ENCODE results near the gene APOBEC3F. TPM values are rescaled to one million over a fixed set of nuclear protein-coding genes. Genes with fewer than 3 reads are reported as not detected.
"Not testable (repeated sequence)": the region's sequence is repeated elsewhere in the genome, so short reads cannot be mapped to it uniquely, and the experiment has no call there.

The APOBEC3F gene
- total RNA-seq, 1 donor from 2014 or later: 21.6 TPM

GRCh38 chr22:39031434-39032295 is 9.0 kb upstream of the APOBEC3F start:
- Mint-ChIP-seq H3K4me1 (ENCODE audit: low read depth) (peaks cover 12% of the 10 kb centered on the region), H3K36me3 (ENCODE audit: low read depth) (peaks cover 19% of the 10 kb centered on the region)
- H3K9me3 Mint-ChIP-seq; intact Hi-C loops (cut with micrococcal nuclease); DNase-seq (ENCODE audit: low spot score); H3K27me3 Mint-ChIP-seq (ENCODE audit: insufficient read depth); H3K4me3 Mint-ChIP-seq; H3K27ac Mint-ChIP-seq: not testable (repeated sequence)

GRCh38 chr22:39037071-39037470 is 3.6 kb upstream of the APOBEC3F start:
- peaks cover 26% of the 10 kb centered on the region for H3K4me1 Mint-ChIP-seq (ENCODE audit: low read depth)
- DNase-seq (ENCODE audit: low spot score); H3K27me3 Mint-ChIP-seq (ENCODE audit: insufficient read depth); intact Hi-C loops (cut with micrococcal nuclease); H3K4me3 Mint-ChIP-seq; H3K27ac Mint-ChIP-seq; H3K9me3 Mint-ChIP-seq: not testable (repeated sequence)
- H3K36me3 Mint-ChIP-seq (ENCODE audit: low read depth): peaks cover 11% of the 10 kb centered on the region

GRCh38 chr22:39039306-39040126 is 1.1 kb upstream of the APOBEC3F start:
- DNase-seq (ENCODE audit: low spot score): no peak
- H3K27me3 Mint-ChIP-seq (ENCODE audit: insufficient read depth): peaks cover 1% of the 10 kb centered on the region
- peak overlapping the region; percentile 74 for H3K4me3 Mint-ChIP-seq
- no peaks in the 10 kb centered on the region for H3K9me3 Mint-ChIP-seq
- peaks cover 27% of the 10 kb centered on the region for H3K4me1 Mint-ChIP-seq (ENCODE audit: low read depth)
- peak overlapping the region; percentile 81 for H3K27ac Mint-ChIP-seq
- intact Hi-C loops (cut with micrococcal nuclease): loop anchor here (2.0 to 5.0 kb wide), 2 partner anchors 25 to 38 kb away; partner anchors contain the start of genes APOBEC3C and APOBEC3G
- peaks cover 3% of the 10 kb centered on the region for H3K36me3 Mint-ChIP-seq (ENCODE audit: low read depth)

- Mint-ChIP-seq H3K4me1 (ENCODE audit: low read depth) (peaks cover 31% of the 10 kb centered on the region), H3K4me3 (peak overlapping the region; percentile 74), H3K27ac (peak overlapping the region; percentile 81)
- not testable (repeated sequence) for DNase-seq (ENCODE audit: low spot score); H3K9me3 Mint-ChIP-seq; H3K27me3 Mint-ChIP-seq (ENCODE audit: insufficient read depth); H3K36me3 Mint-ChIP-seq (ENCODE audit: low read depth)
- intact Hi-C loops (cut with micrococcal nuclease): loop anchor here (2.0 to 5.0 kb wide), 2 partner anchors 25 to 37 kb away; partner anchors contain the start of genes APOBEC3C and APOBEC3G
Observed at GRCh38 chr22:39040155-39040537, 518 bp upstream of the APOBEC3F start.

GRCh38 chr22:39041908-39042307 is 1.2 kb downstream of the APOBEC3F start:
- peaks cover 16% of the 10 kb centered on the region for H3K36me3 Mint-ChIP-seq (ENCODE audit: low read depth)
- H3K4me3 Mint-ChIP-seq: peak overlapping the region; percentile 92
- H3K9me3 Mint-ChIP-seq: no peaks in the 10 kb centered on the region
- intact Hi-C loops (cut with micrococcal nuclease): loop anchor here (2.0 to 5.0 kb wide), 2 partner anchors 27 to 35 kb away; partner anchors contain the start of genes APOBEC3C and APOBEC3G
- peaks cover 1% of the 10 kb centered on the region for H3K27me3 Mint-ChIP-seq (ENCODE audit: insufficient read depth)
- H3K27ac Mint-ChIP-seq: peak overlapping the region; percentile 48
- H3K4me1 Mint-ChIP-seq (ENCODE audit: low read depth): peaks cover 29% of the 10 kb centered on the region
- no peak for DNase-seq (ENCODE audit: low spot score)

GRCh38 chr22:39043063-39043462 is 2.4 kb downstream of the APOBEC3F start:
- H3K27ac Mint-ChIP-seq; H3K27me3 Mint-ChIP-seq (ENCODE audit: insufficient read depth); DNase-seq (ENCODE audit: low spot score); H3K9me3 Mint-ChIP-seq; H3K4me3 Mint-ChIP-seq: not testable (repeated sequence)
- peaks cover 16% of the 10 kb centered on the region for H3K36me3 Mint-ChIP-seq (ENCODE audit: low read depth)
- H3K4me1 Mint-ChIP-seq (ENCODE audit: low read depth): peaks cover 25% of the 10 kb centered on the region
- intact Hi-C loops (cut with micrococcal nuclease): loop anchor here (5.0 kb wide), 1 partner anchor 34 kb away; the partner anchor contains the start of gene APOBEC3G

- peaks cover 17% of the 10 kb centered on the region for H3K36me3 Mint-ChIP-seq (ENCODE audit: low read depth)
Observed at GRCh38 chr22:39045136-39045535, 4.5 kb downstream of the APOBEC3F start.

GRCh38 chr22:39049486-39049885 is 8.8 kb downstream of the APOBEC3F start:
- H3K4me3 Mint-ChIP-seq; H3K27ac Mint-ChIP-seq; H3K9me3 Mint-ChIP-seq; H3K4me1 Mint-ChIP-seq (ENCODE audit: low read depth); intact Hi-C loops (cut with micrococcal nuclease); H3K27me3 Mint-ChIP-seq (ENCODE audit: insufficient read depth); DNase-seq (ENCODE audit: low spot score): not testable (repeated sequence)
- peaks cover 14% of the 10 kb centered on the region for H3K36me3 Mint-ChIP-seq (ENCODE audit: low read depth)

More at GRCh38 chr22:39045136-39045535, 4.5 kb downstream of the APOBEC3F start:
- DNase-seq (ENCODE audit: low spot score); intact Hi-C loops (cut with micrococcal nuclease); H3K4me3 Mint-ChIP-seq; H3K27me3 Mint-ChIP-seq (ENCODE audit: insufficient read depth); H3K9me3 Mint-ChIP-seq: not testable (repeated sequence)
- peak overlapping the region; percentile 3 for H3K27ac Mint-ChIP-seq
- peaks cover 17% of the 10 kb centered on the region for H3K4me1 Mint-ChIP-seq (ENCODE audit: low read depth)

- H3K27ac Mint-ChIP-seq: not testable (repeated sequence)
Observed at GRCh38 chr22:39051844-39052495, 11.3 kb downstream of the APOBEC3F start.

GRCh38 chr22:39055658-39056057 is 15.0 kb downstream of the APOBEC3F start:
- H3K4me3 Mint-ChIP-seq: no peak overlapping the region
- no peaks in the 10 kb centered on the region for H3K27me3 Mint-ChIP-seq (ENCODE audit: insufficient read depth)
- no peaks in the 10 kb centered on the region for H3K9me3 Mint-ChIP-seq
- no peak overlapping the region for H3K27ac Mint-ChIP-seq
- intact Hi-C loops (cut with micrococcal nuclease): no loop called here
- H3K4me1 Mint-ChIP-seq (ENCODE audit: low read depth): no peaks in the 10 kb centered on the region
- no peak for DNase-seq (ENCODE audit: low spot score)
- no peaks in the 10 kb centered on the region for H3K36me3 Mint-ChIP-seq (ENCODE audit: low read depth)

More at GRCh38 chr22:39051844-39052495, 11.3 kb downstream of the APOBEC3F start:
- H3K4me1 Mint-ChIP-seq (ENCODE audit: low read depth); H3K9me3 Mint-ChIP-seq; H3K4me3 Mint-ChIP-seq; intact Hi-C loops (cut with micrococcal nuclease); H3K36me3 Mint-ChIP-seq (ENCODE audit: low read depth); H3K27me3 Mint-ChIP-seq (ENCODE audit: insufficient read depth); DNase-seq (ENCODE audit: low spot score): not testable (repeated sequence)

- not testable (repeated sequence) for H3K4me1 Mint-ChIP-seq (ENCODE audit: low read depth); DNase-seq (ENCODE audit: low spot score); H3K4me3 Mint-ChIP-seq
Observed at GRCh38 chr22:39061290-39061689, 20.6 kb downstream of the APOBEC3F start.

GRCh38 chr22:39061951-39062350 is 21.3 kb downstream of the APOBEC3F start:
- H3K9me3 Mint-ChIP-seq; H3K4me3 Mint-ChIP-seq; H3K36me3 Mint-ChIP-seq (ENCODE audit: low read depth); H3K4me1 Mint-ChIP-seq (ENCODE audit: low read depth); H3K27ac Mint-ChIP-seq; DNase-seq (ENCODE audit: low spot score); intact Hi-C loops (cut with micrococcal nuclease); H3K27me3 Mint-ChIP-seq (ENCODE audit: insufficient read depth): not testable (repeated sequence)

More at GRCh38 chr22:39061290-39061689, 20.6 kb downstream of the APOBEC3F start:
- intact Hi-C loops (cut with micrococcal nuclease); H3K27ac Mint-ChIP-seq; H3K9me3 Mint-ChIP-seq; H3K27me3 Mint-ChIP-seq (ENCODE audit: insufficient read depth); H3K36me3 Mint-ChIP-seq (ENCODE audit: low read depth): not testable (repeated sequence)

Data from activated T-helper 1 cell treated with anti-CD3 and anti-CD28 coated beads, Interleukin-12 subunit alpha, Interleukin-12 subunit beta, Interleukin-2, Interleukin-4 antibody, amounts not matched to agents 30 ng/mL and 10 ng/mL and 1 ng/mL, durations not matched to agents 14 hours and 24 hours and 36 hours (primary cell).